H9 (cell line): ENCODE results near the gene CHRM4. TPM values are rescaled to one million over a fixed set of nuclear protein-coding genes. Genes with fewer than 3 reads are reported as not detected.

Experiments
- DNase-seq: peaks from one replicate; pipeline ENCODE4 v3.0.0-alpha.2; 2017
- H2AFZ ChIP-seq: one replicate; pipeline ENCODE4 v1.6.1; 2013; ENCODE audit warnings: mild to moderate bottlenecking, low read length, control low read depth, moderate library complexity
- H2AK5ac ChIP-seq: 2 replicates; pipeline ENCODE4 v1.6.1; 2013; ENCODE audit warnings: low read length, control low read depth, mixed read lengths; ENCODE audit not compliant: insufficient read length
- H2BK120ac ChIP-seq: one replicate; pipeline ENCODE4 v1.6.1; 2013; ENCODE audit warnings: low read depth, mild to moderate bottlenecking, low read length, control low read depth, inconsistent platforms; ENCODE audit not compliant: poor library complexity, severe bottlenecking
- H2BK12ac ChIP-seq: 2 replicates; pipeline ENCODE4 v1.6.1; 2013; ENCODE audit warnings: low read length, control low read depth, mixed read lengths, low read depth; ENCODE audit not compliant: insufficient read length
- H2BK15ac ChIP-seq: 2 replicates; pipeline ENCODE4 v1.6.1; 2013; ENCODE audit warnings: low read depth, low read length, control low read depth
- H2BK20ac ChIP-seq: one replicate; pipeline ENCODE4 v1.6.1; 2013; ENCODE audit warnings: low read depth, mild to moderate bottlenecking, low read length, control low read depth, inconsistent platforms; ENCODE audit not compliant: poor library complexity, severe bottlenecking
- H2BK5ac ChIP-seq: 2 replicates; pipeline ENCODE4 v1.6.1; 2013; ENCODE audit warnings: low read length, control low read depth, mixed read lengths; ENCODE audit not compliant: insufficient read length
- H3K14ac ChIP-seq: 2 replicates; pipeline ENCODE4 v1.6.1; 2013; ENCODE audit warnings: low read length, control low read depth; ENCODE audit not compliant: insufficient read depth
- H3K18ac ChIP-seq: 2 replicates; pipeline ENCODE4 v1.6.1; 2013; ENCODE audit warnings: low read depth, mild to moderate bottlenecking, mixed read lengths, low read length, control low read depth; ENCODE audit not compliant: insufficient read length
- H3K23ac ChIP-seq: 2 replicates; pipeline ENCODE4 v1.6.1; 2013; ENCODE audit warnings: low read length, control low read depth, mixed read lengths, low read depth; ENCODE audit not compliant: insufficient read length
- H3K23me2 ChIP-seq: 2 replicates; pipeline ENCODE4 v1.6.1; 2013; ENCODE audit warnings: low read depth, mild to moderate bottlenecking, mixed read lengths, low read length, control low read depth; ENCODE audit not compliant: insufficient read length, poor library complexity, severe bottlenecking
- H3K27ac ChIP-seq: 2 replicates; pipeline ENCODE4 v1.5.1; 2013; ENCODE audit warnings: low read length, control low read depth, mixed read lengths, low read depth; ENCODE audit not compliant: insufficient read length
- H3K27me3 ChIP-seq: 2 replicates; pipeline ENCODE4 v1.6.1; 2013; ENCODE audit warnings: low read length, control low read depth, inconsistent platforms; ENCODE audit not compliant: insufficient read depth
- H3K4ac ChIP-seq: 2 replicates; pipeline ENCODE4 v1.6.1; 2013; ENCODE audit warnings: low read depth, mild to moderate bottlenecking, control low read depth, inconsistent platforms, low read length, moderate library complexity
- H3K4me1 ChIP-seq: 2 replicates; pipeline ENCODE4 v1.6.1; 2013; ENCODE audit warnings: low read length, control low read depth, inconsistent platforms; ENCODE audit not compliant: insufficient read depth
- H3K4me2 ChIP-seq: 2 replicates; pipeline ENCODE4 v1.6.1; 2013; ENCODE audit warnings: low read length, control low read depth, mixed read lengths; ENCODE audit not compliant: insufficient read length, insufficient read depth
- H3K56ac ChIP-seq: 2 replicates; pipeline ENCODE4 v1.6.1; 2013; ENCODE audit warnings: low read depth, mild to moderate bottlenecking, mixed read lengths, low read length, control low read depth; ENCODE audit not compliant: insufficient read length
- H3K79me1 ChIP-seq: 2 replicates; pipeline ENCODE4 v1.6.1; 2013; ENCODE audit warnings: low read depth, mild to moderate bottlenecking, moderate library complexity, low read length, control low read depth, inconsistent platforms; ENCODE audit not compliant: insufficient read depth, poor library complexity, severe bottlenecking
- H3K79me2 ChIP-seq: 2 replicates; pipeline ENCODE4 v1.6.1; 2013; ENCODE audit warnings: low read length, control low read depth, inconsistent platforms; ENCODE audit not compliant: insufficient read depth
- H3K9ac ChIP-seq: 2 replicates; pipeline ENCODE4 v1.6.1; 2013; ENCODE audit warnings: low read length, control low read depth, mixed read lengths; ENCODE audit not compliant: insufficient read length; ENCODE audit errors: extremely low read depth
- H3K9me3 ChIP-seq: one replicate; pipeline ENCODE4 v1.6.1; 2013; ENCODE audit warnings: low read depth, low read length, inconsistent platforms; ENCODE audit not compliant: control insufficient read depth
- H3T11ph ChIP-seq: one replicate; pipeline ENCODE4 v1.6.1; 2013; ENCODE audit warnings: mild to moderate bottlenecking, low read length, control low read depth, inconsistent platforms
- H4K20me1 ChIP-seq: one replicate; pipeline ENCODE4 v1.6.1; 2013; ENCODE audit not compliant: control insufficient read depth, insufficient read length, insufficient read depth
- H4K5ac ChIP-seq: 2 replicates; pipeline ENCODE4 v1.6.1; 2013; ENCODE audit warnings: low read depth, mild to moderate bottlenecking, mixed read lengths, low read length, control low read depth; ENCODE audit not compliant: insufficient read length
- H4K8ac ChIP-seq: replicated peaks from 2 replicates; pipeline ENCODE4 v1.6.1; 2013; ENCODE audit warnings: low read length, control low read depth, mixed read lengths, low read depth; ENCODE audit not compliant: insufficient read length
- H4K91ac ChIP-seq: 2 replicates; pipeline ENCODE4 v1.6.1; 2013; ENCODE audit warnings: low read depth, mild to moderate bottlenecking, moderate library complexity, mixed read lengths, low read length, control low read depth; ENCODE audit not compliant: insufficient read length
- H3K27ac Mint-ChIP-seq, 3 experiments: 2 replicates in 2 of 3; 3 replicates in 1 of 3; pipeline ENCODE4 v1.8.0; 2020 to 2021; ENCODE audit warnings: mixed read lengths in 3 of 3, mild to moderate bottlenecking in 1 of 3, moderate library complexity in 1 of 3
- H3K27me3 Mint-ChIP-seq: 2 replicates; pipeline ENCODE4 v1.8.0; 2021; ENCODE audit warnings: low read depth, mild to moderate bottlenecking, moderate library complexity, mixed read lengths
- H3K36me3 Mint-ChIP-seq, 3 experiments: 2 replicates in 2 of 3; 3 replicates in 1 of 3; pipeline ENCODE4 v1.8.0; 2020 to 2021; ENCODE audit warnings: low read depth in 3 of 3, mixed read lengths in 3 of 3; ENCODE audit not compliant: insufficient read depth in 1 of 3
- H3K4me1 Mint-ChIP-seq, 2 experiments: 2 replicates each; pipeline ENCODE4 v1.8.0; 2020; ENCODE audit warnings: mixed read lengths in 2 of 2
- H3K4me3 Mint-ChIP-seq, 2 experiments: 2 replicates in 1 of 2; 3 replicates in 1 of 2; pipeline ENCODE4 v1.8.0; 2020 to 2021; ENCODE audit warnings: mild to moderate bottlenecking in 2 of 2, mixed read lengths in 2 of 2, moderate library complexity in 1 of 2
- H3K9me3 Mint-ChIP-seq, 2 experiments: 2 replicates in 1 of 2; 3 replicates in 1 of 2; pipeline ENCODE4 v1.8.0; 2020; ENCODE audit warnings: mild to moderate bottlenecking in 2 of 2, mixed read lengths in 2 of 2, moderate library complexity in 1 of 2
- WGBS: extraction: QIAGEN DNeasy Blood & Tissue Kit; methylation state at CpG from one replicate; pipeline ENCODE4 v1.1.7; 2013; ENCODE audit warnings: missing lambda C conversion rate, low lambda C conversion rate, mixed read lengths; ENCODE audit not compliant: insufficient read length; ENCODE audit errors: extremely low coverage; 5-methylcytosine and 5-hydroxymethylcytosine counted together
- total RNA-seq: library from RNA; stranded (reverse); gene quantifications from 2 replicates; pipeline ENCODE4 v1.2.1, GENCODE V29; 2021
- TF ChIP-seq, protein P1 (sequence below): fragments of 200-600 bp; sonication (generic); conservative IDR thresholded peaks from 3 replicates; pipeline ENCODE4 v1.8.0; 2021; ENCODE audit warnings: antibody characterized with exemption, mild to moderate bottlenecking

The CHRM4 gene
- total RNA-seq, 1 experiment from 2014 or later, result 1.0 TPM

DNA sequence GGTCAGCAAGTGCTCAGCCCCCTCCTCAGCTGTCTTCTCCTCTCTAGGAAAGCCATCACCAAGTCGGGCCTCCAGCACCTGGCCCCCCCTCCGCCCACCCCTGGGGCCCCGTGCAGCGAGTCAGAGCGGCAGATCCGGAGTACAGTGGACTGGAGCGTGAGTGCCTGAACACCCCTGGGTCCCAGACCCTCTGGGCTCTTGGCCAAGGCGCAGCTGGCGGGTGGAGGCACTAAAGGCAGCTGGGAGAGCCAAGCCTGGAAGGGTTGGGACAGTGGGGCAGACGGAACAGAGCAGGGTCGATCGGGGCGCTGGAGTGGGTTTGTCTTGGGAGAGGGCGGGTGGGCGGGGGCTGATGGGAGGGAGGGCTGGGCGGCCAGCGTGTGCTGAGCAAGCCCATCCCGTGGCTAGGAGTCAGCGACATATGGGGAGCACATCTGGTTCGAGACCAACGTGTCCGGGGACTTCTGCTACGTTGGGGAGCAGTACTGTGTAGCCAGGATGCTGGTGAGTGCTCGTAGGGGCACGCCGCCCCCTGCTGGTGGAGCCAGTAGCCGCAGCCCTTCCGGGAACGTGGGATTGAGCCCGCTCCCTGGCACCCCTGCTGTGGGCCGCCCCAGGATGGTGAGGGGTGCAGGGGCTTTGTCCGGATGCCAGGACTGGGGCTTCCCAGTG lies 24.2 kb downstream of the CHRM4 start:
- Histone ChIP-seq H3K4ac (no peak overlapping the region), H3K18ac (no peak overlapping the region), H3T11ph (no peak overlapping the region), H4K8ac (no peak overlapping the region), H2BK15ac (no peak overlapping the region), H2BK120ac (no peak overlapping the region), H3K23ac (no peak overlapping the region), H2BK5ac (no peak overlapping the region), H3K14ac (no peak overlapping the region; the same call in 1 of the 2 replicates), H4K5ac (no peak overlapping the region), H2BK20ac (no peak overlapping the region), H3K27ac (no peak overlapping the region), H3K56ac (no peak overlapping the region), H3K27me3 (no peaks in the 10 kb centered on the region), H3K9me3 (no peaks in the 10 kb centered on the region), H3K23me2 (no peaks in the 10 kb centered on the region), H2AFZ (no peak overlapping the region), H3K4me1 (peaks cover 3% of the 10 kb centered on the region; the same call in 1 of the 2 replicates), H3K4me2 (no peak overlapping the region), H3K79me1 (no peaks in the 10 kb centered on the region), H3K9ac (no peak overlapping the region), H2AK5ac (no peak overlapping the region), H3K79me2 (no peaks in the 10 kb centered on the region; the same call in 1 of the 2 replicates), H4K20me1 (no peaks in the 10 kb centered on the region), H2BK12ac (no peak overlapping the region), H4K91ac (no peak overlapping the region)
- Mint-ChIP-seq H3K4me1 (peaks cover 21 to 36% of the 10 kb centered on the region in 2 experiments), H3K36me3 (peaks cover 10 to 22% (median 19%) of the 10 kb centered on the region in 3 experiments; a peak in 6 of 7 replicates), H3K27me3 (no peaks in the 10 kb centered on the region), H3K9me3 (no peaks in the 10 kb centered on the region), H3K27ac (0 out of 7 replicates have a peak overlapping the region, but pooled peaks of 1 of the 3 experiments have one; percentile 55), H3K4me3 (no peak overlapping the region)
- peak; percentile 82 for DNase-seq
- WGBS, result no CpG with 5 or more reads among the region's 32 CpGs
- TF ChIP-seq, protein P1, sequence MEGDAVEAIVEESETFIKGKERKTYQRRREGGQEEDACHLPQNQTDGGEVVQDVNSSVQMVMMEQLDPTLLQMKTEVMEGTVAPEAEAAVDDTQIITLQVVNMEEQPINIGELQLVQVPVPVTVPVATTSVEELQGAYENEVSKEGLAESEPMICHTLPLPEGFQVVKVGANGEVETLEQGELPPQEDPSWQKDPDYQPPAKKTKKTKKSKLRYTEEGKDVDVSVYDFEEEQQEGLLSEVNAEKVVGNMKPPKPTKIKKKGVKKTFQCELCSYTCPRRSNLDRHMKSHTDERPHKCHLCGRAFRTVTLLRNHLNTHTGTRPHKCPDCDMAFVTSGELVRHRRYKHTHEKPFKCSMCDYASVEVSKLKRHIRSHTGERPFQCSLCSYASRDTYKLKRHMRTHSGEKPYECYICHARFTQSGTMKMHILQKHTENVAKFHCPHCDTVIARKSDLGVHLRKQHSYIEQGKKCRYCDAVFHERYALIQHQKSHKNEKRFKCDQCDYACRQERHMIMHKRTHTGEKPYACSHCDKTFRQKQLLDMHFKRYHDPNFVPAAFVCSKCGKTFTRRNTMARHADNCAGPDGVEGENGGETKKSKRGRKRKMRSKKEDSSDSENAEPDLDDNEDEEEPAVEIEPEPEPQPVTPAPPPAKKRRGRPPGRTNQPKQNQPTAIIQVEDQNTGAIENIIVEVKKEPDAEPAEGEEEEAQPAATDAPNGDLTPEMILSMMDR, result peak; percentile 95
